Hindlimb muscle (tissue), 1 donor: ENCODE measurements around the gene NCOA5. TPM values are rescaled to one million over a fixed set of nuclear protein-coding genes. Genes with fewer than 3 reads are reported as not detected.

Experiments
- DNase-seq: peaks from one replicate; pipeline ENCODE4 v3.0.0-alpha.2; 2013
- polyA plus RNA-seq: library from polyadenylated mRNA; unstranded; fragments of 120-200 nt; gene quantifications from one replicate; pipeline ENCODE4 v1.2.1, GENCODE V29; 2013; ENCODE audit not compliant: insufficient read length

Gene NCOA5
- 36.6 TPM for polyA plus RNA-seq

DNA sequence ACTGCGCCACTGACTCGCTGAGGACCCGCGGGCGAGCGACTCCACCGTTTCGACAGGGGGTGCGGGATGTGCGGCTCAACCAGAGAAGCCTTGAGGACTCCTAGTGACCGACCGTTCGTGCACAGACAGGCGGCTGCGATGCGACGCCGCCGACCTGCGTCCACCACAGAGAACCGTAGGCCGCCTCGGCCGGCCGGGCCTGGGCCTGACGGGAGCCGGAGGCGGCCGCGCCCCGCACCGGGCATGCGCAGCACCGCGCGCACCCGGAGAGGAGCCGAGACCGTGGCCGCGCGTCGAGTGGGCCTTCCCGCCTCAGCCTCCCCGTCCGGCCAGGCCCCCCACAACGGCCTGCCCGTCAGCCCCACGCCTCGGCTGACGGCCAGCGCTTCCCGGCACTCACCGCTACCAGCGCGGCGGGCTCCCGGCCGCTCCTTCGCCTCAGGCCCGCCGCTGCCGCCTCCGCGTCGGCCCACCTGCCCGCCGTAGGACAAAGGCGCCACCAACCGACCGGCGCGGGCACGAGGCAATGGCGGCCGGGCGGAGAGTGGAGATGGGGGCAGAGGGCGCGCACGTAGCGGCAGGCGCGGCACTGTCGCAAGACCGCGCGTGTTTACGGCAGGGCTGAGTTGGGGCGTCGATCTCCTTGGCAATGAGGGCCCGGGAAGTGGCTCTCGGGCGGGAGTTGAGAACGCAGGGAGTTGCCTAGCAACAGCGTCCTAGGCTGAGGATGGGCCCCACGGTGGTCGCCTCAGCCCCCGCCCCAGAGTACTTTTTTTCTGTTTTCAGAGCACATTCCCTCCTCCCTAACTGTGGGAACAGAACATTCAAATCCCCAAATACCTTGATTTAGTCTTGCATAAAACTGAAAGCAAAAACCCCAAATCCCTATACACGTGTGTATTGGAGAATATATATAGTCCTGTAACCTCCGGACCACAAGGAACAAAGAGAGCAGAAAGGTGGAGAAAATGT lies at the start of gene NCOA5:
NCOA5 (minus strand) TSS at position 546 of the 972 bp plus-strand sequence. CDS start 10,538 bp downstream, outside the sequence.
- DNase-seq: peak; percentile 97

DNA sequence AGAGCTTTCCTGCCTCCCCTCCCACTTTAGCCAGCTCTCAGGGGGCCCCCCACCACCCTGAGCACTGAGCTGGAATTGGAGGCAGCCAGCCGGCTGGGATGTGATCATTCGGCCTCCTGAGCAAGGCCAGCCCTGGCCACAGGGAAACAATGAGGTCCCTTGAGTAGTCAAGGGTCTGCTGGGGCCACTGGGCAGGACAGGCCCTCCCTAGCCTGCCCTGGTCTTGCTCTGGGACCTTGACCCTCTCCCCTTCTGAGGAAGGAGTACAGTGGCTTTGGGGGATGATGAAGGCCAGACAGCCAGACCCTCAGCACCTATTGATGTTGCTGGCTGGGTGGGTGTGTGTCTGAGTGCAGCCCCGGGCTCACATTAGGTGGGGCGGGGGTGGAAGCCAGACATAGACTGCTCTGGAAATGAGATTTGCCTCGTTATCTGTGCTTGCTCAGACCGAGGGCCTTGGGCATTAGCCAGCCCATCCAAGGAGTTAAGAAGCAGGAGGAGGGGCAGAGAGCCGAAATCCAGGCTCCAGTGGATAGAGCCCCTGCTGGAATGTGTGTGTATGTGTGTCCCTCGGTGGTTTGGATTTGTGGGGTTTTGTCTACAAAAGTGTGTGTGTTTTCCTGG lies 49.6 kb upstream of the NCOA5 start:
- no peak for DNase-seq

DNA sequence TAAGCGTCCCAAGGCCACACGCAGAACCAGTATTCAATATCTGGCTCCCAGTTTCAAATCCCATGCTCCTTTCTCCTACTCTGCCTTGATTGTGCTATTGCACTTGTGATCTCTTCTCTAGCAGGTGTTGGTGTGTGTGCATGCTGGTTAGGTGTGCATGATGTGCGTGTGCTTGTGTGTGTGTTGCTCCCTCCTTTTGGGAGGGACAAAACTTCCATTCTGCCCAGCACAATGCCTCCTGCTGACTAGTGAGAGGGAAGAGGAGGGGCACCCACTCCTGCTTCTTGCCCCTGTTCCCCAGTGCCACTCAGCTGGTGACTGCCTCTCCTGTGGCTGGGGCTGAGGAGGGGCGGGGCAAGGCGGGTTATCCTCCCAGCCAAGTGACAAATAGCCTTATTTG lies 48.1 kb upstream of the NCOA5 start:
- no peak for DNase-seq

DNA sequence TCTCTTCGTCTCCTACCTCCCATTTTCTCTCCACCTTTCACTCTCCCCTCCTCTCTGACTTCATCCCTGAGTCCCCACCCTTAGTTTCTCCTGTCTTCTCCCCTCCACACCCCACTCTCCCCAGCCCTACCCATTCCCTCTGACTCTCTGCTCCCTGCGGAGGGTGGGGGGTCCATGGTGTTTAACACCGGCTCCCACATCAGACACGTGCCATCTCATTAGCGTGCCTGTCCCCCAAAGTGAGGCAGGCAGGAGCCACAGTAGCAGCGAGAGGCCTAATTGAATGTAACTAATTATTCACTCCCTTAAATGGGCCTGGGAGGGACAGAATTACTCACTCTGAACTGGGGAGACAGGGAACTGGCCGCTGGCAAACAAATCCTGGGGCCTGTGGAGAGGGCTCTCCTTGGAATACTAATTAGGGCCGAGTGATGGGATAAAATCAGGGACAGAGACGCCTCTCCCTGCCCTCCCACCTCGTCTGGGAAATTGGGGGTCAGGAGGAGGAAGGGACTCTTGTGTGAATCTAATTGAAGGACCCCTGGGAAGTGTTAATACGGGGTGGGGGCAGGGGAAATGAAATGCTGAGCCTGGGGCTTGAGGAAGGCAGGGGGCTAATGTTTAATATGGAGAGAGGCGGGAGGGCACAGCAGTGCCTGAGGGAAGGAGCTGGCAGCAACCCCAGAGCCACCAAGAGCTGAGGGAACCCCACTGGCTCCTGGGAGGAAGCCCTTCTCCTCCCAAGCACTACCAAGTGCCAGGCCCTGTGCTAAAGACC lies 46.3 kb upstream of the NCOA5 start:
- no peak for DNase-seq

DNA sequence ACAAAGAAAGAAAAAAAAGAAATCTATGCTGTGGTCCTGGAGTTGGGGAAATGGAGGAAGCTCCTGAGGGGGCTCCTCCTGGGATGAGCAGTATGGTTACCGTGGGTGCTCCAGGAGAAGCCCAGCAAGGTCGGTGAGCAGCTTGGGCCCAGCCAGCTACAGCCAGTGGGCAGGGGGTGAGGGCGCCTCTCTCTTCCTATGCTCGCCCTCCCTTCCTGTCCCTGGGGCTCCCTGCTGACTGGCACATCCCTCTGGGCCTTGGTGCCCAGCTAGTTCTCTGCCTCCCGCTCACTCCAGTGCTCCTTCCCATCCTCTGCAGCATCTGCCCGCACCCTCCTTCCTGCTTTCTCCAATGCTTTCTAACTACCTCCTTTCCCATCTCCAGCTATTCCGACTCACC lies 45.0 kb upstream of the NCOA5 start:
- no peak for DNase-seq

DNA sequence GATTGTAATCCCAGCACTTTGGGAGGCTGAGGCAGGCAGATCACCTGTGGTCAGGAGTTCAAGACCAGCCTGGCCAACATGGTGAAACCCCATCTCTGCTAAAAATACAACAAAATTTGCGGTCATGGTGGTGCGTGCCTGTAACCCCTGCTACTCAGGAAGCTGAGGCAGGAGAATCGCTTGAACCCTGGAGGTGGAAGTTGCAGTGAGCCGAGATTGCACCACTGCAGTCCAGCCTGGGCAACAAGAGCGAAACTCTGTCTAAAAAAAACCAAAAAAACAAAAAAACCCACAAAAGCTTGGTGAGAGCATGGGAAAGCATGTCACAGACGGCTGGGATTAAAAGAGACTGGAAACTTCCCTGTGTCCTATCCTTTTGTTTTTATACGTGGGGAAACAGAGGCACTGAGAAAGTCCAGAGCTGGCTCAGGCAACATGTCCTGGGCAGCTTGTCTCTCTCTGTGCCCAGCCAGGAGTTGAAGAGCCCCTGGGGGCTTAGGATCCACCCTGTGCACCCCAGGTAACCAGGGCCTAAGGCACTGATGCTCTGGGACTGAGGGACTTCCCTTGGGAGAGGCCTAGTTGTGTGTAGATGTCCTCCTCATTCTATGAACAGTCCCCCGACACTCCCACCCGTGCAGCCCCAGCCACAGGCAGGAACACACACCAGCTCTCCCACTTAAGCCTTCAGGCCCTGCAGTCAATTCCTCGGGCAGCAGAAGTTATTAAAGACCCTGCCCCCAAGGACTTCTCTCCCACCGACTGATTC lies 44.3 kb upstream of the NCOA5 start:
- no peak for DNase-seq

DNA sequence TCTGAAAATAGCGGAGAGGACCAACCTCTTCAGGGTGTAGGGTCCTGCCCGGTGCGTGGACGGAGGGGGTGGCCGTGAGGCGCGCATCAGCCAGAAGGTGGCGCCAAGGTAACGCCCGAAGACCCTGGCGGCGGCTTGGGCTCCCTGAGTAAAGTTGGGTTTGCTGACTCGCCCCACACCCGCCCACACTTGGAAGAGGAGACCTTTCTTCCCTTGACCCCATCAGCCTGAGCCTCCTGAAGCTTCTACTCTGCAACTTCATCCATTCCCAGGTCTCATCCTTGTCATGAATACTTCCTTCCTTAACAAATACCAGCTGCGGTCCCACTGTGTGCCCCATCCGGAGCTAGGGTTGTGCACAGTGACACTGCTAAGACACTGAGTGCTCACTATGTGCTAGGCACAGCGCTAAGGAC lies 43.0 kb upstream of the NCOA5 start:
- DNase-seq: peak; percentile 76

DNA sequence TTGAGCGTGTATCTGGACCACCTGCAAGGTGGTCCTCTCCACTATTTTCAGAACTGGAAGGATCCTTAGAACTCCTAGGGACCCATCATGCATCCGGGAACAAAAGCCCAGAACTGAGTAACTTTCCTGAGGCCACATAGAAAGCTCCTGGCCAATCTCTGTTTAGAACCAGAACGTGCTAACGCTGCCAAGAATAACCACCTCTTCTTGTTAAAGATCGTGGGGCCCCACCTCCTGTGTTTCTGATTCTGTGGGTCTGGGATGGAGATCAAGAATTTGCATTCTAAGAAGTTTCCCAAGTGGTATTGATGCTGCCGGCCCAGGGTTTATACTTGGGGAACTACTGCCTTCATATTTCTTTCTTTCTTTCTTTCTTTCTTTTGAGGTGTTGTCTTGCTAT lies 41.6 kb upstream of the NCOA5 start:
- DNase-seq: no peak

DNA sequence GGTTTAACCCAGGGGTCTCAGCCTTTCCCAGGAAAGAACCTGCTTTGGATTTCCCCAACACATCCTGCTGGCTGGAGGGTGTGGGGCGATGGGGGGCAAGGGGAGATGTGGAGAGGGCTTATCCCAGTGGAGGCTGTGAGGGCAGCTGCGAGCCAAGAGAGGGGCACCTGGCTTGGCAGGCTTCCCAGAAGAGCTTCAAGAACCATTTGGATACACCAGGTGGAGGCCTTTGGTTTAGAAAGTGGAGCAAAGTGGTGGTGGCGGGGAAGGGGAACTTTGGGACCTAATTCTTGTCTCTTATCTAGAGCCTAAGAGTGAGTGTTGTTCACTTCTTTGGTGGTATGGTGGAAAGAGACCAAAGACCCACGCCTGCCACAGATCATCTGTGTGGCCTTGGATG lies 40.8 kb upstream of the NCOA5 start:
- no peak for DNase-seq

DNA sequence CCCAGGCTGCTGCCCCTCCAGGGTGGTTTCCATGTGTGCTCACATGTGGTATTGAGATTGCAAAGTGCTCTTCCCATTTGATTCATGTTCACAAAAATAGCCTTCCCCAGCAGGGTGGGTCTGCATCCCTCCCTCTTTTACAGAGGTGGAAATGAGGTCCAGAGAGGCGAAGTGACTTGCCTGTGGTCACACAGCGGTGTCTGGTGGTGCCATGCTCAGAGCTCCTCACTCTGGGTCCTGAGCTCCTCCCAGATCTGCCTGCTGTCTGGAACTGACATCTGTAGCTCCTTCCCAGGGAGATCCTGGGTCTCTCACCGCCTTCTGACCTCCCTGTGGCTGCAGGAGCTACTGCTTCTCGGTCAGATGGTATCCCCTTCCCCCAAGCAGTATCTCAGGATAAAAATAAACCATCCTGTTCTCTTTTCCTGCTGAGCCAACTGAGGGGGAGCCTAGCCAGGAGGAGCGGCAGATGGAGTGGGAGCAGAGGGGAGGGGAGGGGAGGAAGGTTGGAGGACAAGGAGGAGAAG lies 40.3 kb upstream of the NCOA5 start:
- no peak for DNase-seq

DNA sequence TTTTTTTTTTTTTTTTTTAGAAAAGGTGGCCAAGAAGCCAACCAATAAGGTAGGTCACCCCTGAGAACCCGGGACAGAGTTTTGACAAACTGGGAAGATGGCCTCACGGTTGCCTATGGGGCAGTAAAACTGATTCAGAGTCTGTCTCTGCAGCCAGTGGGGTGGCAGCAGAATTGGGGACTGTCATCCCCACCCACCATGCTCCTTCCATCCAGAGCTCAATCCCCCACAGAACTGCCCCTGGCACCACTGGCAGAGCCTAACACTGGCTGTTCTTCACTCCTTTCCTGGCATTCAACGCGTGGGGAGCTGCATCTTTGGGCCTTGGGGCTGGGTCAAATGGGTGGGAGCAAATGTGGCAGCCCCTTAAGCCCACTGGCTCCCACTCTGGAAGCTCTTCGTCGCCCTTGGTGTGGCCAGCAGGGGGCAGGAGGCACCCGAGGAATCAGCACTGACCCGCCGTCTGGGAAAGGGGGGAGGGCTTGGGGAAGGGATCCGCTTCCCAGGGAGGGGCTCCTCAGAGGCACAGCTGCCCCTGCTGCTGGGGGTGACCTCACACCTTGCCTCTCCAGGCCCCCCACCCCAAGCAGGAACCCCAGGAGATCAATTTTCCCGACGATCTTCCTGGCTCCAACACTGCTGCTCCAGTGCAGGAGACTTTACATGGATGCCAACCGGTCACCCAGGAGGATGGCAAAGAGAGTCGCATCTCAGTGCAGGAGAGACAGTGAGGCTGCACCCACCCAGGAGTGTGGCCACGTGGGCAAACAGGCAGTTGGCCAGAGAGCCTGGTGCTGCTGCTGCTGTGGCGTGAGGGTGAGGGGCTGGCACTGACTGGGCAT lies 38.8 kb upstream of the NCOA5 start:
- DNase-seq: no peak

DNA sequence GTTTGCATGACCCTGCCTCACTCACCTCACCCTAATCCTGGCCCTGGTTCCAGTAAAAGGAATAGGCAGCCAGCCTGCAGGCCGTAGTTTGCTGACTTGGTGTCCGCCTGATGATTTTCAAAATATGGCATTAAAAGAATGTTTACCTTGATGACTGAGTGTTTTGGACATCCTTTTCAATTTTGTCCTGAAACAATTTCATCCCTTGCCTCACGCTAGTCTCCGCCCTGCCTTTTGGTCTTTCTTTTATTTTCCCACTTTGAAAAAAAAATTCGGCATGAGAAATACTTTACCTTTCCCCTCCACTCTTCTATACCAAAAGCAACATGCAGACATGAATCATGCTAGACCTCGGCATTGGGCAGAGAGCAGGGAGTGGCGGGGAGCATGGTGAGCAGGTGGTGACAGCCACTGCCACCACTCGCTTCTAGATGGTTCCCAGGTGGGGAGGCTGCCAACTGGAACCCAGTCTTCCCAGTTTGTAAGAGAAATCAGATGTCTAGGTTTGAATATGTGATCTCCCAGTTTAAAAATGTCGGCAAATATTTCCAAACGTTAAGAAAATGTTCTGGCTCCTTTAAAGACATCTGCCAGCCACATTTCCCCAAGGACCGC lies 37.7 kb upstream of the NCOA5 start:
- DNase-seq: no peak

DNA sequence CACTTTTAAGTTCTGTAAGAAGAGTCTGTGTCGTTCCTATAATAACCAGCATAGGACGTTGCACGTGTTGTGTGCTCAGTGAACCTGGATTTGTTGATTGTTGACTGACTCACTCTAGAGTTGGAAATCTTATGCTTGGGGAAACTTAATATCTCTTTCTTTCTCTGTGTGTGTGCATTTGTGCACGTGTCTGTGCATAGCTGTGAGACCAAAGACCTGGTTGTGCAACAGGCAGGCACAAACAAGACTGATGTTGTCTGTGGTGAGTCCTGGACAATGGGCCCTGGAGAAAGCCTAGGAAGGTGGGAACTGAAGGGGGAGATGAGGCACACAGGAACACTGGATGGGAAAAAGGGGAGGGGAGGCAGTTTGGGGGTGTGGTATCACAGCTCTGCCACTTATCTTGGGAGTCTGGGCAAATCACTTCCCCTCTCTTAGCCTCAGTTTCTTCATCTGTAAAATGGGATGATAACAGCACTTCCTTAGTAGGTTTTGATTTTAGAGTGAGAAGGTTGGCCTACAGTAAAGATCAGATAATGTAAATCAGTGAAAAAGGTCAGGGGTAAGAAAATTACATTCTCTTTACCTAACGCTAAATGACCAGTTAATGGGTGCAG lies 36.8 kb upstream of the NCOA5 start:
- DNase-seq: no peak

DNA sequence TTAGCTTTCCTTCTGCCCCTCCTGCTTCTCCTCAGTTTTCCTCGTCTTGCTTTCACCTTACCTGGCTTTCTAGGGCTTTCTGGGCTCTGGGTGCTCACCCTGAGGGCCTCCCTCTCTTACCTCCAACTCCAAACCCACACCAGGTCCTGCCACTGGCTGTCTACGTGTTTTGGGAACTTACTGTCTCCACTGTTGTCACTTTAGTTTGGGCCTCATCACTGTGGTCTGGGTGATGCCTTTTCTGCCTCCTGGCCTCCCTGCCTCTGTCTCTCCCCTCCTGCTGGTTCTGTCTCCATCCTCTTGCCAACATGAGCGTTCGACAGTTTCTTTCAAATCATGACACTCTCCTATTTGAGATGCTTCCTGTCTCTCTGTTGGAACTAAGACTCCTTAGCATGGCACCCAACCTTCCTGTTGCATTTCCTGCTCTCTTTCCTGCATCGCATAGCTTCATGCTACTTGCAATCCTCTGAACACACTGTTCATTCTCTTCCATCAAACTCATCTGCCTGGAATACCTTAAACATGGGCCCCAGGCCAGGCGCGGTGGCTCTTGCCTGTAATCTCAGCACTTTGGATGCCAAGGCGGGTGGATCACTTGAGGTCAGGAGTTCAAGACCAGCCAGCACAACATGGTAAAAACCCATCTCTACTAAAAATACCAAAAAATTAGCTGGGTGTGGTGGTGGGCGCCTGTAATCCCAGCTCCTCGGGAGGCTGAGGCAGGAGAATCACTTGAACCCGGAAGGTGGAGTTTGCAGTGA lies 33.9 kb upstream of the NCOA5 start:
- no peak for DNase-seq

DNA sequence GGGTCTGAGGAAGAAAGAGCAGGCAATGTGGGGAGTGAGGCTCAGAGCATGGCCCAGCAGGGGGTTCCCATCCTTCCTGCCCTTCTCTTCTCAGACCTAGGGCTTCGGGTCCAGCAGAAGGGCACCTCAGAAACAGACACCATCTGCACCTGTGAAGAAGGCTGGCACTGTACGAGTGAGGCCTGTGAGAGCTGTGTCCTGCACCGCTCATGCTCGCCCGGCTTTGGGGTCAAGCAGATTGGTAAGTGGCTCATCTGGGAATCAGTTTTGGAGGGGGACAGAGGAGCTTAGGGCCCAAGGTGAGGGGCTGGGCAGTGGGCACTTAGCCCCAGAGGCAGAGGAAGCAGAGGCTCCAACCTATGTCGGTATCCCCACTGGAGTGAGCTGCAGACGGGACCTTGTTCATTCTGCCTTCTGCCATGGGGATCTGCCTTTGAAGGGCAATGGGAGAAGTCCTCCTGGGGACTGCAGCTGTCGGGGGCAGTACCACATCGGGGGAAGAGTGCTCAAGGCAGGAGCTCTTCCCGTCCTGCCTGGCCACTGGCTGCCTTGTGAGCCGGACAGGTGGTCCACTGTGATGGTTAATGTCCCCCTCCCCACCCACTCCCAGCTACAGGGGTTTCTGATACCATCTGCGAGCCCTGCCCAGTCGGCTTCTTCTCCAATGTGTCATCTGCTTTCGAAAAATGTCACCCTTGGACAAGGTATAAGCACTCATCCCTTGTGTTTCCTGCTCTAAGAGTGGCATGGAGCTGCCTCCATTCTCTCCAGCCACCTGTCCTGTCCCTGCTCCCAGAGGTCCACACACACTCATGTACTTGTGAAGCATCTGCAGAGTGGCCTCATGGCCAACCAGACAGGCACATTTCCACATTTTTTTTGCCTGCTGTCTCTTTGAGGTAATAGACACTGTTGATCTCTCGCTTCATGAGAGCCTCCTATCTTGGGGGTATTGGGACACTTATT lies 33.0 kb upstream of the NCOA5 start:
- no peak for DNase-seq

DNA sequence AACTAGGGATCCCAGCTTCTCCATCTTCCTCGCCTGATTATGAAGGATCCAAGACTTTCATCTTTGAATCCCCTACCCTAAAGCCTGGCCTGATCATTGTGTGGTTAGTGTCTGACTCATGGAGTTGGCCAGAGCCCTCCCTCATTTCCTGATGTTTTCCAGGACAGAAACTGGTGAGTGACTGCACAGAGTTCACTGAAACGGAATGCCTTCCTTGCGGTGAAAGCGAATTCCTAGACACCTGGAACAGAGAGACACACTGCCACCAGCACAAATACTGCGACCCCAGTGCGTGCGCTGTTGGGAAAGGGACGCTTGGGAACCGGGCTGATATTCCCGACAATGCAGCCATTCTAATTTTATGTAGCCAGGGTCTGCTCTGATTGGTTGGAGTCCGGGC lies 32.3 kb upstream of the NCOA5 start:
- no peak for DNase-seq

DNA sequence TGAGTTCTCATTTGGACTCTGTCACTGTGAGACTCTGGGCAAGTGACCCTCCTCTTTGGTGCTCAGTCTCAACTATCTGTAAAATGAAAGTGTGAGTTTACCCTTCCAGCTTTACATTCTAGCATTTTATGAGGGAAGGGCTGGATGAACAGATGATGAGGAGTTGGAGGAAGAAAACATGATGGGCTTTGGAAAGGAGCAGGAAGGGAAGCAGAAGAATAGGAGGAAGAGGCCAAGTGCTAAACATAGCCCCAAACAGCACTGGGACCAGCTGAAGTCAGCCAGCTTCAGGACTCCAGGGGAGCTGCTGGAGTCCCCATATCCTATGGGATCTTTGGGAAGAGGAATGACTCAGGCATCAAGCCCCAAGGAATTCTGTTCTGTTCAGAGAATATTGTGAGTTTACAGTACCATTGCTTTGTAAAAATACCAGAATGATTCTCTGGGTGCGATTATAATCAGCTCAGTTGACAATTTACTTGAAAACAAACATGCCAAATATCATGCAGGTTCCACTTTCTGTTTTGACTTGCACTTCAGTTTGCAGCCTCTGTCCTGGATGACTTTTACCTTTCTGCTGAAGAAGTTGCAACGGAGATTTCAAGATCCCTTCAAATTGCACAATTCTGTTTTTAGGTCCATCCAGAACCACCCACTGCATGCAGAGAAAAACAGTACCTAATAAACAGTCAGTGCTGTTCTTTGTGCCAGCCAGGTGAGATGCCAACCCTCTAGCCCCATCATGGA lies 31.6 kb upstream of the NCOA5 start:
- no peak for DNase-seq
